Measurements from ENCODE around the gene CBARP. TPM values are rescaled to one million over a fixed set of nuclear protein-coding genes. Genes with fewer than 3 reads are reported as not detected.

Gene CBARP
- total and polyA plus RNA-seq, 2 of the 13 experiments (the other 11 are each of a cell fraction or from before 2014, with no cell fraction given), result 1.2 to 1.4 TPM

DNA sequence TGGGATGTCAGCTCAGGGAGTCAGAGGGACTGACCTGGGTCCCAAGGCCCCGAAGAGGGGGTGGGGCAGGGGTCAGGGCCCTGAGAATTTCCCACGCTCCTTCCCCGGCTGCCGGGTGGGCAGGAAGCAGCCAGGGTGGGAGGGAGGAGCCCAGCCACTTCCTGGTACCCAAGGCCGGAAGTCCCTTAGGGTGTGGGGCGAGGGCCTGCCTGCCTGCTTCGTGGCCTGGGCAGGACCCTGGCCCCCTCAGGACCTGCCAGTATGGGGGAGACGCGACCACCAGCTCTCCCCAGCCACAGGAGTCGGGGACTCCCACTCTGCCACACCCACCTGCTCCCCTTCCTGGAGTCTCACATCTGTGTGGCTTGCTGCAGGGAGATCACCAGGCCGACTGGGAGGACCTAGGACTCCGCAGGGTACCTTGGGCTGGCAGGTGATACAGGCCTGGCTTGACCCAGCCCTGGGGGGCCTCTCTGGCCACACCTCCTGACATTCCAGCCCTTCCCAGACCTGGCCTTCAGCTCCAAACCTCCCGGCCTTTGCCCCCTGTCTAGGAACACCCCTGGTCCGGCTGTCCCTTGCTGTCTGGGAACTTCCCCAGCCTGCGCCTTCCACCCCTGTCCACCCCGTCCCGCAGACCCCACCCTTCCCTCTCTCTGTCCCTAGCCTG is 21.5 kb upstream of the CBARP start (continued):
- 0 out of 2 replicates have a peak, but pooled peaks have one; percentile 40 for TF ChIP-seq TEAD2 (CRISPR knock-in tag; IDR thresholded peaks at IDR 0.05)
- TF ChIP-seq, protein P1, sequence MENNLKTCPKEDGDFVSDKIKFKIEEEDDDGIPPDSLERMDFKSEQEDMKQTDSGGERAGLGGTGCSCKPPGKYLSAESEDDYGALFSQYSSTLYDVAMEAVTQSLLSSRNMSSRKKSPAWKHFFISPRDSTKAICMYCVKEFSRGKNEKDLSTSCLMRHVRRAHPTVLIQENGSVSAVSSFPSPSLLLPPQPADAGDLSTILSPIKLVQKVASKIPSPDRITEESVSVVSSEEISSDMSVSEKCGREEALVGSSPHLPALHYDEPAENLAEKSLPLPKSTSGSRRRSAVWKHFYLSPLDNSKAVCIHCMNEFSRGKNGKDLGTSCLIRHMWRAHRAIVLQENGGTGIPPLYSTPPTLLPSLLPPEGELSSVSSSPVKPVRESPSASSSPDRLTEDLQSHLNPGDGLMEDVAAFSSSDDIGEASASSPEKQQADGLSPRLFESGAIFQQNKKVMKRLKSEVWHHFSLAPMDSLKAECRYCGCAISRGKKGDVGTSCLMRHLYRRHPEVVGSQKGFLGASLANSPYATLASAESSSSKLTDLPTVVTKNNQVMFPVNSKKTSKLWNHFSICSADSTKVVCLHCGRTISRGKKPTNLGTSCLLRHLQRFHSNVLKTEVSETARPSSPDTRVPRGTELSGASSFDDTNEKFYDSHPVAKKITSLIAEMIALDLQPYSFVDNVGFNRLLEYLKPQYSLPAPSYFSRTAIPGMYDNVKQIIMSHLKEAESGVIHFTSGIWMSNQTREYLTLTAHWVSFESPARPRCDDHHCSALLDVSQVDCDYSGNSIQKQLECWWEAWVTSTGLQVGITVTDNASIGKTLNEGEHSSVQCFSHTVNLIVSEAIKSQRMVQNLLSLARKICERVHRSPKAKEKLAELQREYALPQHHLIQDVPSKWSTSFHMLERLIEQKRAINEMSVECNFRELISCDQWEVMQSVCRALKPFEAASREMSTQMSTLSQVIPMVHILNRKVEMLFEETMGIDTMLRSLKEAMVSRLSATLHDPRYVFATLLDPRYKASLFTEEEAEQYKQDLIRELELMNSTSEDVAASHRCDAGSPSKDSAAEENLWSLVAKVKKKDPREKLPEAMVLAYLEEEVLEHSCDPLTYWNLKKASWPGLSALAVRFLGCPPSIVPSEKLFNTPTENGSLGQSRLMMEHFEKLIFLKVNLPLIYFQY (CRISPR knock-in tag; IDR thresholded peaks at IDR 0.05; ENCODE audit: borderline replicate concordance), result peak; percentile 63; the same call in 1 of the 2 replicates
- TF ChIP-seq ZNF460 (CRISPR knock-in tag; IDR thresholded peaks at IDR 0.05; ENCODE audit: borderline replicate concordance), result peak; percentile 31; the same call in 1 of the 2 replicates
- TF ChIP-seq SP2 (CRISPR knock-in tag; IDR thresholded peaks at IDR 0.05), result 0 out of 2 replicates have a peak, but pooled peaks have one; percentile 67
- TF ChIP-seq JARID2 (CRISPR knock-in tag; IDR thresholded peaks at IDR 0.05; ENCODE audit: insufficient replicate concordance), result no peak
- TF ChIP-seq ZNF777 (CRISPR knock-in tag; IDR thresholded peaks at IDR 0.05), result 0 out of 2 replicates have a peak, but pooled peaks have one; percentile 30
- TF ChIP-seq ZNF670 (CRISPR knock-in tag; IDR thresholded peaks at IDR 0.05; ENCODE audit: borderline replicate concordance), result peak; percentile 94; the same call in 1 of the 2 replicates
- TF ChIP-seq, protein P2, sequence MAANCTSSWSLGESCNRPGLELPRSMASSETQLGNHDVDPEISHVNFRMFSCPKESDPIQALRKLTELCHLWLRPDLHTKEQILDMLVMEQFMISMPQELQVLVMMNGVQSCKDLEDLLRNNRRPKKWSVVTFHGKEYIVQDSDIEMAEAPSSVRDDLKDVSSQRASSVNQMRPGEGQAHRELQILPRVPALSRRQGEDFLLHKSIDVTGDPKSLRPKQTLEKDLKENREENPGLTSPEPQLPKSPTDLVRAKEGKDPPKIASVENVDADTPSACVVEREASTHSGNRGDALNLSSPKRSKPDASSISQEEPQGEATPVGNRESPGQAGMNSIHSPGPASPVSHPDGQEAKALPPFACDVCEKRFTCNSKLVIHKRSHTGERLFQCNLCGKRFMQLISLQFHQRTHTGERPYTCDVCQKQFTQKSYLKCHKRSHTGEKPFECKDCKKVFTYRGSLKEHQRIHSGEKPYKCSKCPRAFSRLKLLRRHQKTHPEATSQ (CRISPR knock-in tag; IDR thresholded peaks at IDR 0.05; ENCODE audit: borderline replicate concordance), result no peak
- TF ChIP-seq ZNF552 (CRISPR knock-in tag; IDR thresholded peaks at IDR 0.05; ENCODE audit: borderline replicate concordance), result peak; percentile 79; the same call in 1 of the 2 replicates
- no peak for TF ChIP-seq RFX3 (CRISPR knock-in tag; IDR thresholded peaks at IDR 0.05)
- 0 out of 2 replicates have a peak, but pooled peaks have one; percentile 22 for TF ChIP-seq WIZ (CRISPR knock-in tag; IDR thresholded peaks at IDR 0.05)
- peak; percentile 91 for TF ChIP-seq RARA (CRISPR knock-in tag; IDR thresholded peaks at IDR 0.05)
- peak; percentile 86; the same call in 1 of the 2 replicates for TF ChIP-seq MZF1 (CRISPR knock-in tag; IDR thresholded peaks at IDR 0.05; ENCODE audit: borderline replicate concordance)
- no peak for TF ChIP-seq ZSCAN22 (CRISPR knock-in tag; IDR thresholded peaks at IDR 0.05)
- TF ChIP-seq SRSF1 (optimal IDR thresholded peaks at IDR 0.05; ENCODE audit: low read depth, low read length), result peak; percentile 92
- TF ChIP-seq ZNF143 (CRISPR knock-in tag; IDR thresholded peaks at IDR 0.05), result peak; percentile 14; the same call in 1 of the 2 replicates
- peak; percentile 90 for TF ChIP-seq SP5 (CRISPR knock-in tag; IDR thresholded peaks at IDR 0.05; ENCODE audit: borderline replicate concordance, low read depth)
- 0 out of 2 replicates have a peak, but pooled peaks have one; percentile 47 for TF ChIP-seq ZNF256 (CRISPR knock-in tag; conservative IDR thresholded peaks at IDR 0.05)
- peak; percentile 99 for TF ChIP-seq RBFOX2 (IDR thresholded peaks at IDR 0.05; ENCODE audit: low read depth, low read length)
- TF ChIP-seq KDM2A (CRISPR knock-in tag; IDR thresholded peaks at IDR 0.05; ENCODE audit: borderline replicate concordance, low read depth), result peak; percentile 99
- TF ChIP-seq TAF15 (IDR thresholded peaks at IDR 0.05; ENCODE audit: low read depth, low read length, poor library complexity, severe bottlenecking), result peak; percentile 98
- TF ChIP-seq, protein P3, sequence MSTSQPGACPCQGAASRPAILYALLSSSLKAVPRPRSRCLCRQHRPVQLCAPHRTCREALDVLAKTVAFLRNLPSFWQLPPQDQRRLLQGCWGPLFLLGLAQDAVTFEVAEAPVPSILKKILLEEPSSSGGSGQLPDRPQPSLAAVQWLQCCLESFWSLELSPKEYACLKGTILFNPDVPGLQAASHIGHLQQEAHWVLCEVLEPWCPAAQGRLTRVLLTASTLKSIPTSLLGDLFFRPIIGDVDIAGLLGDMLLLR (CRISPR knock-in tag; IDR thresholded peaks at IDR 0.05), result no peak
- TF ChIP-seq ZNF781 (CRISPR knock-in tag; IDR thresholded peaks at IDR 0.05; ENCODE audit: borderline replicate concordance, not compliant biosample characterization), result peak; percentile 89
